ENCODE measurements around the gene TOP2A. TPM values are rescaled to one million over a fixed set of nuclear protein-coding genes. Genes with fewer than 3 reads are reported as not detected.

Gene TOP2A
- total RNA-seq, 4 donors from 2014 or later: 0.75 to 8.5 (median 3.7) TPM

- no peak for TF ChIP-seq CTCF (IDR thresholded peaks at IDR 0.05; ENCODE audit: low read depth)
These were observed 44.1 kb upstream of the TOP2A start for GRCh38 chr17:40461732-40462342.

GRCh38 chr17:40460968-40461731, 43.5 kb upstream of the TOP2A start:
- no peak for TF ChIP-seq CTCF (IDR thresholded peaks at IDR 0.05; ENCODE audit: low read depth)

- TF ChIP-seq CTCF (IDR thresholded peaks at IDR 0.05; ENCODE audit: low read depth): no peak
These were observed 42.9 kb upstream of the TOP2A start for GRCh38 chr17:40460604-40460967.

- TF ChIP-seq CTCF (IDR thresholded peaks at IDR 0.05; ENCODE audit: low read depth): no peak
These were observed 42.2 kb upstream of the TOP2A start for GRCh38 chr17:40459636-40460603.

GRCh38 chr17:40458851-40459482, 41.3 kb upstream of the TOP2A start:
- TF ChIP-seq CTCF (IDR thresholded peaks at IDR 0.05; ENCODE audit: low read depth): no peak

GRCh38 chr17:40457964-40458791, 40.5 kb upstream of the TOP2A start:
- no peak for TF ChIP-seq CTCF (IDR thresholded peaks at IDR 0.05; ENCODE audit: low read depth)
